CD8-positive, alpha-beta memory T cell (primary cell): ENCODE data around the gene NIM1K. TPM values are rescaled to one million over a fixed set of nuclear protein-coding genes. Genes with fewer than 3 reads are reported as not detected.

ENCODE experiments used
- CTCF ChIA-PET: fragments of 350-600 bp; sonication (Branson Sonifier 250); formaldehyde crosslinking; loops from one replicate; lab custom pipeline; 2021; ENCODE audit warnings: antibody characterized with exemption; lab: Charles Lee
- POLR2A ChIA-PET: fragments of 350-600 bp; sonication (Branson Sonifier 250); formaldehyde crosslinking; loops from one replicate; lab custom pipeline; 2021; ENCODE audit warnings: antibody characterized with exemption; lab: Charles Lee
- DNase-seq, 5 donors: peaks; one replicate each; pipeline versions ENCODE4 v3.0.0 to v3.0.0-alpha.2; 2020 to 2022; ENCODE audit warnings: mixed read lengths in 1 of 5
- H3K27ac ChIP-seq: one replicate; pipeline ENCODE4 v1.7.0; 2013; ENCODE audit warnings: low read depth, mild to moderate bottlenecking, low read length, moderate library complexity
- H3K27me3 ChIP-seq: 2 replicates; pipeline ENCODE4 v1.7.0; 2013; ENCODE audit warnings: low read length, mild to moderate bottlenecking; ENCODE audit not compliant: insufficient read depth, poor library complexity, severe bottlenecking
- H3K36me3 ChIP-seq: 2 replicates; pipeline ENCODE4 v1.7.0; 2013; ENCODE audit warnings: mild to moderate bottlenecking, low read length, moderate library complexity; ENCODE audit not compliant: insufficient read depth
- H3K4me1 ChIP-seq: 2 replicates; pipeline ENCODE4 v1.7.0; 2013; ENCODE audit warnings: mild to moderate bottlenecking, low read length, moderate library complexity; ENCODE audit not compliant: insufficient read depth
- H3K4me3 ChIP-seq: 2 replicates; pipeline ENCODE4 v1.7.0; 2013; ENCODE audit warnings: mild to moderate bottlenecking, low read length
- H3K9me3 ChIP-seq: 2 replicates; pipeline ENCODE4 v1.7.0; 2013; ENCODE audit warnings: mild to moderate bottlenecking, low read length
- H3K27ac Mint-ChIP-seq, 8 donors: one replicate each; pipeline ENCODE4 v1.8.0; 2020 to 2021; ENCODE audit warnings: mixed read lengths in 8 of 8, mild to moderate bottlenecking in 6 of 8, inconsistent platforms in 3 of 8, moderate library complexity in 3 of 8
- H3K27me3 Mint-ChIP-seq, 2 donors: one replicate each; pipeline ENCODE4 v1.8.0; 2020 to 2021; ENCODE audit warnings: mixed read lengths in 2 of 2, mild to moderate bottlenecking in 1 of 2, moderate library complexity in 1 of 2
- H3K36me3 Mint-ChIP-seq, 3 donors: one replicate each; pipeline ENCODE4 v1.8.0; 2020 to 2021; ENCODE audit warnings: mixed read lengths in 3 of 3, inconsistent platforms in 1 of 3, mild to moderate bottlenecking in 1 of 3
- H3K4me1 Mint-ChIP-seq, 3 donors: one replicate each; pipeline ENCODE4 v1.8.0; 2020 to 2021; ENCODE audit warnings: mixed read lengths in 3 of 3, inconsistent platforms in 1 of 3, mild to moderate bottlenecking in 1 of 3
- H3K4me3 Mint-ChIP-seq, 7 donors: one replicate each; pipeline ENCODE4 v1.8.0; 2020 to 2021; ENCODE audit warnings: mixed read lengths in 7 of 7, mild to moderate bottlenecking in 6 of 7, moderate library complexity in 4 of 7, inconsistent platforms in 2 of 7
- H3K9me3 Mint-ChIP-seq, 5 donors: one replicate each; pipeline ENCODE4 v1.8.0; 2020 to 2022; ENCODE audit warnings: mixed read lengths in 5 of 5, mild to moderate bottlenecking in 3 of 5, moderate library complexity in 2 of 5, inconsistent platforms in 1 of 5
- polyA plus RNA-seq: library from polyadenylated mRNA; unstranded; fragments of 300-500 nt; fragmentation: Illumina TruSeq; gene quantifications from one replicate; pipeline ENCODE4 v1.2.3, GENCODE V29; 2021
- total RNA-seq, 2 experiments: library from RNA; stranded (reverse); gene quantifications; one replicate each; pipeline ENCODE4 v1.2.3, GENCODE V29; 2021

The NIM1K gene
- total and polyA plus RNA-seq, 3 experiments from 2014 or later, result 0.20 to 0.70 (median 0.40) TPM

DNA sequence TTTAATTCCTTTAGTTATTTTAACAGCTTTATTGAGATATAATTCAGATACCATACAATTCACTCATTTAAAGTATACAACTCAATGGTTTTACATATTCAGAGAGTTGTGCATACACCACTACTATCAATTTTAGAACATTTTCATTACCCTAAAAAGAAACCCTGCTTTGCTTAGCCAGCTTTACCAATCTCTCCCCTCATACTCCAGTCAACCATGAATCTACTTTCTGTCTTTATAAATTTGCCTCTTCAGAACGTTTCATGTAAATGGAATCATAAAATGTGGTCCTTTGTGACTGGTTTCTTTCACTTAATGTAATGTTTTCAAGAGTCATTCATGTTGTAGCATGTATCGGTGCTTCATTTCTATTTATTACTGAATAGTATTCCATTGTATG is 24.9 kb downstream of the NIM1K start:
- Mint-ChIP-seq H3K36me3 (peaks cover 0 to 6% (median 0%) of the 10 kb centered on the region in 3 donors), H3K4me1 (no peaks in the 10 kb centered on the region), H3K9me3 (peaks cover 0 to 5% (median 2%) of the 10 kb centered on the region in 5 donors), H3K4me3 (no peak overlapping the region), H3K27ac (no peak overlapping the region), H3K27me3 (peaks cover 5 to 15% of the 10 kb centered on the region in 2 donors)
- no peaks in the 10 kb centered on the region for H3K9me3 ChIP-seq
- no peaks in the 10 kb centered on the region for H3K4me1 ChIP-seq
- H3K27ac ChIP-seq, result no peak overlapping the region
- H3K36me3 ChIP-seq, result no peaks in the 10 kb centered on the region
- ChIA-PET POLR2A (no interaction called here), CTCF (no interaction called here)
- DNase-seq, result no peak
- no peaks in the 10 kb centered on the region for H3K27me3 ChIP-seq
- H3K4me3 ChIP-seq, result no peak overlapping the region

DNA sequence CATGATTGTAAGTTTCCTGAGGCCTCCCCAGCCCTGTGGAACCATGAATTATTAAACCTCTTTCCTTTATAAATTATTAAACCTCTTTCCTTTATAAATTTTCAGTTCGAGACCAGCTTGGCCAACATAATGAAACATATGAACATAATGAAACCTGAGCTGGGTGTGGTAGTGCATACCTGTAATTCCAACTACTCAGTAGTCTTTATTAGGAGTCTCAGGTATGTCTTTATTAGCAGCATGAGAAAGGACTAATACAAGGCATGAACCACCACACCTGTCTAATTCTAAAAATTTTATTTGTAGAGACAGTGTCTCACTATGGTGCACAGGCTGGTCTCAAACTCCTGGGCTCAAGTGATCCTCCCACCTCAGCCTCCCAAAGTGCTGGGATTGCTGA is 27.1 kb downstream of the NIM1K start:
- Mint-ChIP-seq H3K36me3 (peaks cover 0 to 6% (median 0%) of the 10 kb centered on the region in 3 donors), H3K9me3 (peaks cover 0 to 5% (median 2%) of the 10 kb centered on the region in 5 donors), H3K27ac (no peak overlapping the region), H3K4me1 (no peaks in the 10 kb centered on the region), H3K4me3 (no peak overlapping the region), H3K27me3 (peaks cover 7 to 13% of the 10 kb centered on the region in 2 donors)
- Histone ChIP-seq H3K27ac (no peak overlapping the region), H3K27me3 (no peaks in the 10 kb centered on the region), H3K4me3 (no peak overlapping the region), H3K9me3 (no peaks in the 10 kb centered on the region), H3K4me1 (no peaks in the 10 kb centered on the region), H3K36me3 (no peaks in the 10 kb centered on the region)
- no peak for DNase-seq
- POLR2A ChIA-PET, result no interaction called here
- CTCF ChIA-PET, result no interaction called here

DNA sequence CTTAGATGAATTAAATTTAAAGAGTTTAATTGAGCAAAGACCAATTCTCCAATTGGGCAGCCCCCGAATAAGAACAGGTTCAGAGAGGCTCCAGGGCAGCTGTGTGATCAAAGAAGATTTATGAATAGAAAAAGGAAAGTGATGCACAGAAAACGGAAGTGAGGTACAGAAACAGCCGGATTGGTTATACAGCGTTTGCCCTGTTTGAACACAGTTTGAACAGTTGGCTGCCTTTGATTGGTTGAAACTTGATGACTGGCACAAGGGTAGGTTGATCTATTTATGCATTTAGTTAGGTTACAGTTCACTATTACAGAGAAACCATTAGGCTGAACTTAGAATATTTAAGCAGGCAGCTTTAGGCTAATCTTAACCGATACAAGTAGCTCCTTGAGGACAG is 29.5 kb downstream of the NIM1K start:
- H3K27ac Mint-ChIP-seq, result no peak overlapping the region
- H3K27ac ChIP-seq, result no peak overlapping the region
- no peak overlapping the region for H3K4me3 ChIP-seq
- no peaks in the 10 kb centered on the region for H3K4me1 ChIP-seq
- H3K4me3 Mint-ChIP-seq, result no peak overlapping the region
- CTCF ChIA-PET, result no interaction called here
- H3K4me1 Mint-ChIP-seq, result no peaks in the 10 kb centered on the region
- H3K27me3 Mint-ChIP-seq, result peaks cover 7 to 12% of the 10 kb centered on the region in 2 donors
- H3K9me3 Mint-ChIP-seq, result peaks cover 0 to 5% (median 2%) of the 10 kb centered on the region in 5 donors
- POLR2A ChIA-PET, result no interaction called here
- no peaks in the 10 kb centered on the region for H3K36me3 ChIP-seq
- no peaks in the 10 kb centered on the region for H3K27me3 ChIP-seq
- peaks cover 0 to 6% (median 0%) of the 10 kb centered on the region in 3 donors for H3K36me3 Mint-ChIP-seq
- DNase-seq, result no peak
- no peaks in the 10 kb centered on the region for H3K9me3 ChIP-seq

DNA sequence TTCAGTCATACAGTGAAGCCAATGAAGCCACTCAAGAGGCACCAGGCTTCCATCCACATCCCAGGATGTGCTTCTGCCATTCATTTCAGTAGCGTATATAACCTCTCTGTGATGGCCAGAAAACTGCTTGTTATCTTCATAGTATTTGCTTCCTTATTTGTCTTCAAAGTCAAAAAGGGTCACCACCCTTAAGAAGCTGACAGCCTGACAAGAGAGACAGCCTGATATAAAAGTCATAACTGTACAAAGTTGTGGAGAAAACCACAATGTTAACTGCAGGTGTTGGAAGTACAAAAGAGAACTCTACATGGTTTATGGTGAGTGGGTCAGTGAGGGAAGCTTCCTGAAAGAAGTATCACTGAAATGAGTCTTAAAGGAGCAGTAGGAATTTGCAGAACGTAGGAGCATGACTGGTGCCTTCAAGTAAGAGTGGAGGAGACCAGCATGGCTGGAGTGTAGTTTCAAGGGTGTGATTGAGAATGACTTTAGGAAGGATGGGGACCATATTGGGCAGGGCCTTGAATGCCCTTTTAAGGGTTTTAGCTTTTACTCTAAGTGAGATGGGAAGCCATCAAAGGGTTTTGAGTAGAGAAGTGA is 33.7 kb downstream of the NIM1K start:
- Mint-ChIP-seq H3K4me3 (no peak overlapping the region), H3K4me1 (no peaks in the 10 kb centered on the region), H3K36me3 (no peaks in the 10 kb centered on the region), H3K27me3 (peaks cover 3 to 4% of the 10 kb centered on the region in 2 donors), H3K9me3 (no peaks in the 10 kb centered on the region), H3K27ac (no peak overlapping the region)
- no peak for DNase-seq
- Histone ChIP-seq H3K27me3 (no peaks in the 10 kb centered on the region), H3K9me3 (no peaks in the 10 kb centered on the region), H3K4me1 (no peaks in the 10 kb centered on the region), H3K36me3 (no peaks in the 10 kb centered on the region), H3K27ac (no peak overlapping the region), H3K4me3 (no peak overlapping the region)
- CTCF ChIA-PET, result no interaction called here
- POLR2A ChIA-PET, result interaction anchor here (0.6 kb wide), 1 partner anchor 164 kb away, joined by 3 read pairs; no protein-coding TSS in a partner anchor

DNA sequence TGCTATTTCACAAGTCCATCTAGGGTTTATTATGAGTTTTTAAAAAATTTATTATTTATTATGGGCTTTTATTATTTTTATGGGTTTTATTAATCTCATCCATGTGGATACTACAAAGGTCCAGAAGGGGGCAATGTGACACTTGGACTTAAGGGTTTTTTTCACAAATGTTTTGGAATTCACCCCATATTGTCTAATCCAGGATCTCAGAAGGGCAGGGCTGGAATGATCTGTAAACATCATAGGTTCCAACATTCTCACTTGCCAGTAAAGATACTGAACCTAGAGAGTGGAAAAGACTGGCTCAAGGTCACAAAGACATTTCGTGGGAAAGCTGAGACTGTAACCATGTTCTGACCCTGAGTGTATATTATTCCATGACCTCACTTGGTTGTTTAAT is 35.6 kb downstream of the NIM1K start:
- H3K9me3 Mint-ChIP-seq, result no peaks in the 10 kb centered on the region
- H3K27me3 ChIP-seq, result no peaks in the 10 kb centered on the region
- H3K27me3 Mint-ChIP-seq, result no peaks in the 10 kb centered on the region
- no peak overlapping the region for H3K27ac Mint-ChIP-seq
- no peaks in the 10 kb centered on the region for H3K9me3 ChIP-seq
- DNase-seq, result no peak
- H3K27ac ChIP-seq, result no peak overlapping the region
- CTCF ChIA-PET, result no interaction called here
- H3K4me1 Mint-ChIP-seq, result no peaks in the 10 kb centered on the region
- no peaks in the 10 kb centered on the region for H3K36me3 ChIP-seq
- H3K4me3 Mint-ChIP-seq, result no peak overlapping the region
- no peak overlapping the region for H3K4me3 ChIP-seq
- no peaks in the 10 kb centered on the region for H3K4me1 ChIP-seq
- H3K36me3 Mint-ChIP-seq, result no peaks in the 10 kb centered on the region
- POLR2A ChIA-PET, result no interaction called here

DNA sequence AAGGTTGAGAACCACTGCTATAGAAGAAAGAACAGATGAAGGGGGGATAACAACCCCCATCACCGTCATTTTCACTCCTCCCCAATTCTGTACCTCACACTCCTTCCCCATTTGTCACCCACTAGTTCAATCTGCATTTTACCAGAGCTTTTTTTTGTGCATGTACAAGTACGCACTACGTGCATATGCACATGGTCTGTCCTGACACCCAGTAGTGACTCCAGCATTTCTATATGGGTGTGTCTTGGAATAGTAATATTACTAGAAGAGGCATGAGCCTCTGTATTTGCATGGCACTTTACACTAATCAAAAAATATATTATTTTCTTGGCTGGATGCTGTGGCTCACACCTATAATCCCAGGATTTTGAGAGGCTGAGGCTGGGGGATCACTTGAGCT is 38.7 kb downstream of the NIM1K start:
- Histone ChIP-seq H3K27ac (no peak overlapping the region), H3K4me1 (no peaks in the 10 kb centered on the region), H3K4me3 (no peak overlapping the region), H3K27me3 (no peaks in the 10 kb centered on the region), H3K9me3 (no peaks in the 10 kb centered on the region), H3K36me3 (no peaks in the 10 kb centered on the region)
- H3K9me3 Mint-ChIP-seq, result no peaks in the 10 kb centered on the region
- POLR2A ChIA-PET, result no interaction called here
- peaks cover 0 to 5% (median 0%) of the 10 kb centered on the region in 3 donors for H3K4me1 Mint-ChIP-seq
- no peak overlapping the region for H3K27ac Mint-ChIP-seq
- CTCF ChIA-PET, result no interaction called here
- H3K36me3 Mint-ChIP-seq, result no peaks in the 10 kb centered on the region
- no peaks in the 10 kb centered on the region for H3K27me3 Mint-ChIP-seq
- no peak for DNase-seq
- no peak overlapping the region for H3K4me3 Mint-ChIP-seq

DNA sequence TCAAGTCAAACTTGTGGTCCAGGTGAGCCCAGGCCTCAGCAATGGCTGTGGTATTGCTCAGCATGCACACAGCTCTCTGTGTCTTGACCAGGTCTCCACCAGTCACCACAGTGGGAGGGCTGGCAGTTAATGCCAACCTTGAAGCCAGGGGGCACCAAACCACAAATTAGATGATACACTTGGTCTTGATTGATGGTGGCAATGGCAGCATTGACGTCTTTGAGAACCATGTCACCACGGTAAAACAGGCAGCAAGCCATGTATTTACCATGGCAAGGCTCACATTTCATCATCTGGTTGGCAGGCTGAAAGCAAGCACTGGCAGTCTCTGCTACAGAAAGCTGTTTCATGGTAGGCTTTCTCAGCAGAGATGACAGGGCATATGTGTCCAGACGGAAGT is 40.0 kb downstream of the NIM1K start:
- no peak overlapping the region for H3K27ac Mint-ChIP-seq
- no peak overlapping the region for H3K4me3 Mint-ChIP-seq
- Histone ChIP-seq H3K36me3 (no peaks in the 10 kb centered on the region), H3K4me3 (no peak overlapping the region), H3K27me3 (no peaks in the 10 kb centered on the region), H3K4me1 (no peaks in the 10 kb centered on the region), H3K27ac (no peak overlapping the region), H3K9me3 (no peaks in the 10 kb centered on the region)
- CTCF ChIA-PET, result interaction anchor here (1.6 kb wide), 1 partner anchor 158 kb away, joined by 3 read pairs; no protein-coding TSS in a partner anchor
- no peaks in the 10 kb centered on the region for H3K27me3 Mint-ChIP-seq
- DNase-seq, result no peak
- H3K36me3 Mint-ChIP-seq, result no peaks in the 10 kb centered on the region
- POLR2A ChIA-PET, result no interaction called here
- H3K4me1 Mint-ChIP-seq, result peaks cover 0 to 5% (median 0%) of the 10 kb centered on the region in 3 donors
- H3K9me3 Mint-ChIP-seq, result no peaks in the 10 kb centered on the region

DNA sequence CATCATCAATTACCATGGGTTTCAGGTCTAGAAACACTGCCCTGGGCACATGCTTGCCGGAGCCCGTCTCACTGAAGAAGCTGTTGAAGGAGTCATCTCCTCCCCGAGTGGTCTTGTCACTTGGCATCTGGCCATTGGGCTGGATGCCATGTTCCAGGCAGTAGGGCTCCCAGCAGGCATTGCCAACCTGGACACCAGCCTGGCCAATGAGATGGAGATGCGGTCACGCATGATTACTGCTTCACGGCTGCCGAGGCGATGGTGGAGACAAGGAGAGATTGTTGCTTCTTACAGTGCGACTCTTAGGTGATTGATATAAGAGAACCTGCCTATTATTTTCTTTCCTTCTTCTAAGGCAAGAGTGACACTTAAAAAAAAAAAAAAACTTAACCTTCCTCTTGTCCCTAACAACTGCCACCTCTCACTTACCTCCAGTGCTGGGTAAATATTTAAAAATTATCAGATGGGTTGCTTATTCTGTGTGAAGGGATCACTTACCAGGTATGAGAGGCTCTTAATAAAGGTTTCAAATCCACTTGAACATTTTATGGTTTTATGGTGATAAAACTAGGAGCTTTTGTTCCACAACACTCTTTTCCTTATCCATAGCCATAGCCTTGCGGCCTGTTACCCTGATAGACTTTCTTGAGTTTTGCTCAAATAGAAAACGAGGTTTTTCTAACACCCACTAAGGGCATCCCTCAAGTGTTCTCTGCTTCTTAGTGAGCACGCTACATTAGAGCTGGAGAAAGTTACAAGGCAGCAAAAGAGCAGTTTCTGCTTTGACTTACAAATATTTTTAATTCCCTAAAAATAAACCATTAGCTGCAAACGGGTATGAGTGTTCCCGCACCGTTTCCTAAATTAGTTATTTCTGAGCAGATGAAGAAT is 41.2 kb downstream of the NIM1K start:
- H3K27me3 Mint-ChIP-seq, result no peaks in the 10 kb centered on the region
- CTCF ChIA-PET, result no interaction called here

More for the DNA sequence above, 41.2 kb downstream of the NIM1K start:
- H3K9me3 Mint-ChIP-seq, result no peaks in the 10 kb centered on the region
- POLR2A ChIA-PET, result no interaction called here
- H3K4me1 Mint-ChIP-seq, result peaks cover 0 to 5% (median 0%) of the 10 kb centered on the region in 3 donors
- no peak overlapping the region for H3K27ac ChIP-seq
- H3K36me3 ChIP-seq, result no peaks in the 10 kb centered on the region
- H3K27me3 ChIP-seq, result no peaks in the 10 kb centered on the region
- H3K4me3 ChIP-seq, result no peak overlapping the region
- H3K4me3 Mint-ChIP-seq, result no peak overlapping the region
- no peak for DNase-seq
- H3K27ac Mint-ChIP-seq, result no peak overlapping the region
- no peaks in the 10 kb centered on the region for H3K36me3 Mint-ChIP-seq
- H3K9me3 ChIP-seq, result no peaks in the 10 kb centered on the region
- H3K4me1 ChIP-seq, result no peaks in the 10 kb centered on the region
